SK-N-SH (cell line): Measurements from ENCODE around the gene NAXE.

Source experiments
- MXI1 ChIP-seq: IDR thresholded peaks from 2 replicates; pipeline ENCODE4 v1.6.1; 2012; ENCODE audit warnings: mild to moderate bottlenecking, low read depth, low read length, improper control_type of control experiment
- RAD21 ChIP-seq: IDR thresholded peaks from 2 replicates; pipeline ENCODE4 v1.6.1; 2012; ENCODE audit warnings: mild to moderate bottlenecking, low read length
- RCOR1 ChIP-seq: fragments of 150-350 bp; IDR thresholded peaks from 2 replicates; pipeline ENCODE4 v1.6.1; 2017; ENCODE audit warnings: antibody characterized with exemption, low read length
- TF ChIP-seq, protein P1 (sequence below): fragments of 200-600 bp; sonication (generic); IDR thresholded peaks from 2 replicates; pipeline ENCODE4 v1.6.1; 2017; ENCODE audit warnings: antibody characterized with exemption, mild to moderate bottlenecking, moderate library complexity

DNA sequence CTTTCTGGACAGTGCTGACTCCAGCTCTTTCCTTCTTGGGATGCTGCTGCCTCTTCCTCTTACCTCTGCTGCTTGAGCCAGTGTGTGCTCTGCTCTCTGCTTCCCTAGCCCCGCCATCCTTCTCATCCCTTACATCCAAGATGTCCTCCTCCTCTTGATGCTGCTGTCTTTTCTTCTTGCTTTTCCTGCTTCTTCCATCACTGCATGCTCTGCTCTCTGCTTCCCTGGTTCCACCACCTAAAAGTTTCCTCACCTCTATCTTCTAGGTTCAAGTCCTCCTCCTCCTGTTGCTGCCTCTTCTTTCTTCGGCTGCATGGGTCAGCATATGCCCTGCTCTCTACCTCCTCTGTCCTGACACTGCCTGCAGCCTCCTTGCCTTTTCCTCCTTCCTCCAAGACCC, 3.4 kb downstream of the NAXE start:
- TF ChIP-seq RAD21 (no peak), MXI1 (no peak), RCOR1 (no peak)
- TF ChIP-seq, protein P1, sequence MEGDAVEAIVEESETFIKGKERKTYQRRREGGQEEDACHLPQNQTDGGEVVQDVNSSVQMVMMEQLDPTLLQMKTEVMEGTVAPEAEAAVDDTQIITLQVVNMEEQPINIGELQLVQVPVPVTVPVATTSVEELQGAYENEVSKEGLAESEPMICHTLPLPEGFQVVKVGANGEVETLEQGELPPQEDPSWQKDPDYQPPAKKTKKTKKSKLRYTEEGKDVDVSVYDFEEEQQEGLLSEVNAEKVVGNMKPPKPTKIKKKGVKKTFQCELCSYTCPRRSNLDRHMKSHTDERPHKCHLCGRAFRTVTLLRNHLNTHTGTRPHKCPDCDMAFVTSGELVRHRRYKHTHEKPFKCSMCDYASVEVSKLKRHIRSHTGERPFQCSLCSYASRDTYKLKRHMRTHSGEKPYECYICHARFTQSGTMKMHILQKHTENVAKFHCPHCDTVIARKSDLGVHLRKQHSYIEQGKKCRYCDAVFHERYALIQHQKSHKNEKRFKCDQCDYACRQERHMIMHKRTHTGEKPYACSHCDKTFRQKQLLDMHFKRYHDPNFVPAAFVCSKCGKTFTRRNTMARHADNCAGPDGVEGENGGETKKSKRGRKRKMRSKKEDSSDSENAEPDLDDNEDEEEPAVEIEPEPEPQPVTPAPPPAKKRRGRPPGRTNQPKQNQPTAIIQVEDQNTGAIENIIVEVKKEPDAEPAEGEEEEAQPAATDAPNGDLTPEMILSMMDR: no peak
